Endothelial cell of umbilical vein (primary cell): ENCODE measurements around the gene AMHR2.

Experiments used
- EZH2 ChIP-seq: IDR thresholded peaks from 2 replicates; pipeline ENCODE4 v1.6.1; 2012; ENCODE audit warnings: borderline replicate concordance, low read depth, mild to moderate bottlenecking, moderate library complexity, low read length, inconsistent platforms; ENCODE audit not compliant: severe bottlenecking
- GATA2 ChIP-seq: IDR thresholded peaks from 2 replicates; pipeline ENCODE4 v1.7.0; 2011; ENCODE audit warnings: low read depth, mild to moderate bottlenecking, moderate library complexity, mixed read lengths, low read length; ENCODE audit not compliant: insufficient read length, insufficient read depth
- MYC ChIP-seq: IDR thresholded peaks from one replicate; pipeline ENCODE4 v1.6.1; 2011; ENCODE audit warnings: mild to moderate bottlenecking, low read depth, low read length
- POLR2A ChIP-seq: IDR thresholded peaks from 2 replicates; pipeline ENCODE4 v1.6.1; 2012; ENCODE audit warnings: low read depth, mild to moderate bottlenecking, control low read depth, low read length
- POLR2AphosphoS5 ChIP-seq: IDR thresholded peaks from 2 replicates; pipeline ENCODE4 v1.6.1; 2012; ENCODE audit warnings: low read depth, mild to moderate bottlenecking, control low read depth, low read length, moderate library complexity; ENCODE audit not compliant: insufficient read depth
- TF ChIP-seq, protein P1 (sequence below), 2 donors: IDR thresholded peaks; 1 replicate in 1 of 2; 2 replicates in 1 of 2; pipeline ENCODE4 v1.5.1; 2011; ENCODE audit warnings: low read length in 2 of 2, mild to moderate bottlenecking in 2 of 2, moderate library complexity in 2 of 2, control low read depth in 1 of 2, inconsistent platforms in 1 of 2, low read depth in 1 of 2; ENCODE audit not compliant: insufficient read depth in 1 of 2; ENCODE audit errors: extremely low read depth in 1 of 2

- TF ChIP-seq, protein P1, sequence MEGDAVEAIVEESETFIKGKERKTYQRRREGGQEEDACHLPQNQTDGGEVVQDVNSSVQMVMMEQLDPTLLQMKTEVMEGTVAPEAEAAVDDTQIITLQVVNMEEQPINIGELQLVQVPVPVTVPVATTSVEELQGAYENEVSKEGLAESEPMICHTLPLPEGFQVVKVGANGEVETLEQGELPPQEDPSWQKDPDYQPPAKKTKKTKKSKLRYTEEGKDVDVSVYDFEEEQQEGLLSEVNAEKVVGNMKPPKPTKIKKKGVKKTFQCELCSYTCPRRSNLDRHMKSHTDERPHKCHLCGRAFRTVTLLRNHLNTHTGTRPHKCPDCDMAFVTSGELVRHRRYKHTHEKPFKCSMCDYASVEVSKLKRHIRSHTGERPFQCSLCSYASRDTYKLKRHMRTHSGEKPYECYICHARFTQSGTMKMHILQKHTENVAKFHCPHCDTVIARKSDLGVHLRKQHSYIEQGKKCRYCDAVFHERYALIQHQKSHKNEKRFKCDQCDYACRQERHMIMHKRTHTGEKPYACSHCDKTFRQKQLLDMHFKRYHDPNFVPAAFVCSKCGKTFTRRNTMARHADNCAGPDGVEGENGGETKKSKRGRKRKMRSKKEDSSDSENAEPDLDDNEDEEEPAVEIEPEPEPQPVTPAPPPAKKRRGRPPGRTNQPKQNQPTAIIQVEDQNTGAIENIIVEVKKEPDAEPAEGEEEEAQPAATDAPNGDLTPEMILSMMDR (IDR thresholded peaks at IDR 0.05; ENCODE audit: extremely low read depth in 1 of 2, insufficient read depth in 1 of 2, low read depth in 1 of 2, low read length in 2 of 2): no peak
- TF ChIP-seq GATA2 (no peak), POLR2A (peak; percentile 90), EZH2 (no peak), MYC (no peak), POLR2AphosphoS5 (peak; percentile 83)
These were observed 44.1 kb upstream of the AMHR2 start for GRCh38 chr12:53379389-53380103.
